GM21360 (cell line): ENCODE results near the gene CCAR1.
"Not testable (repeated sequence)": the region's sequence is repeated elsewhere in the genome, so short reads cannot be mapped to it uniquely, and the experiment has no call there.

Experiments used
- ATAC-seq: cut with Tn5 transposase; IDR thresholded peaks from one replicate; pipeline ENCODE4 v1.9.1; 2021; ENCODE audit warnings: mild to moderate bottlenecking, moderate library complexity; ENCODE audit not compliant: unreplicated experiment

The CCAR1 gene

DNA sequence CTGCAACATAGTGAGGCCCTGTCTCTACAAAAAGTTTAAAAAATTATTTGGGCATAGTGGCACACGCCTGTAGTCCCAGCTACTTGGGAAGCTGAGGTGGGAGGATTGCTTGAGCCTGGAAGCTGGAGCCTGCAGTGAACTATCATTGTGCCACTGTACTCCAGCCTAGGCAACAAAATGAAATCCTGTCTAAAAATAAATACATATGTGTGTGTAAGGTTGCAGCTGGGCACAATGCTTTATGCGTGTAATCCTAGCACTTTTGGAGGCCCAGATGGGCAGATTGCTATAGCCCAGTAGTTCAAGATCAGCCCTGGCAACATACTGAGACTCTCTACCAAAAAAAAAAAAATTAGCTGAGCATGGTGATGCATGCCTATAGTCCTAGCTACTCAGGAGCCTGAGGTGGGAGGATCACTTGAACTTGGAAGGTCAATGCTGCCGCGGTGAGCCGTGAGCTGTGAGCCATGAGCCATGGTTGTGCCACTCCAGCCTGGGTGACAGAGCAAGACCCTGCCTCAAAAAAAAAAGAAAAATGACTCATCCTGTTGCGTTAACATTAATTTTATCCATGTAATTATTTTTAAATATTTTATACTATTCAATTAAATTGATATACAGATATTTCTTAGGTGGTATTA, 38.3 kb downstream of the CCAR1 start:
- ATAC-seq = no peak

GRCh38 chr10:68759967-68760366, 38.9 kb downstream of the CCAR1 start:
- ATAC-seq = no peak

- ATAC-seq = not testable (repeated sequence)
Measured at GRCh38 chr10:68767407-68767806, 46.4 kb downstream of the CCAR1 start.

- no peak for ATAC-seq
Measured at GRCh38 chr10:68781613-68782574, 60.9 kb downstream of the CCAR1 start.

GRCh38 chr10:68784476-68784875, 63.4 kb downstream of the CCAR1 start:
- ATAC-seq = no peak

DNA sequence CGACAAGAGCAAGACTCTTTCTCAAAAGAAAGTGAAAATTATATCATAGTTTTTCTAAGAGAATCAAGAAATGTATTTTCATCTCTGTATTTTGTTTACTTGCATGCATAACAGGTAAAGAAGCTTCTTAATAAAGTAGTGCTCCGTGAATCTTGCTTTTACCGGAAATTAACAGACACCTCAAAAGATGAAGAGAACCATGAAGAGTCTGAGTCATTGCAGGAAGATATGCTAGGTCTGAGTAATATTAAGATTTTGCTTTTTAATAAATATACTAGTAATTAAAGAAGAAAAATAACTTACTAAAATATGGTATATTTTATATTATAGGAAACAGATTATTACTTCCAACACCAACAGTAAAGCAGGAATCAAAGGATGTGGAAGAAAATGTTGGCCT, 66.8 kb downstream of the CCAR1 start:
- no peak for ATAC-seq

DNA sequence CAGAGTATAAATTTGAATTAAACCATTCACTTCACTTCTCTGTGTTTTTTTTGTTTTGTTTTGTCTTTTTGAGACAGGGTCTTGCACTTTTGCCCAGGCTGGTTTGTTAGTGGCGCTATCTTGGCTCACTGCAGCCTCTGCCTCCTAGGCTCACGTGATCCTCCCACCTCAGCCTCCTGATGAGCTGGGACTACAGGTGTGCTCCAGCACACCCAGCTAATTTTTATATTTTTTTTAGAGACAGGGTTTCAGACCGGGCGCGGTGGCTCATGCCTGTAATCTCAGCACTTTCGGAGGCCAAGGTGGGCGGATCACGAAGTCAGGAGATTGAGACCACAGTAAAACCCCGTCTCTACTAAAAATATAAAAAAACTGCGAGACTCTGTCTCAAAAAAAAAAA, 69.4 kb downstream of the CCAR1 start:
- no peak for ATAC-seq

GRCh38 chr10:68792115-68792514, 71.1 kb downstream of the CCAR1 start:
- no peak for ATAC-seq

- no peak for ATAC-seq
Measured at GRCh38 chr10:68795886-68796532, 75.0 kb downstream of the CCAR1 start.

DNA sequence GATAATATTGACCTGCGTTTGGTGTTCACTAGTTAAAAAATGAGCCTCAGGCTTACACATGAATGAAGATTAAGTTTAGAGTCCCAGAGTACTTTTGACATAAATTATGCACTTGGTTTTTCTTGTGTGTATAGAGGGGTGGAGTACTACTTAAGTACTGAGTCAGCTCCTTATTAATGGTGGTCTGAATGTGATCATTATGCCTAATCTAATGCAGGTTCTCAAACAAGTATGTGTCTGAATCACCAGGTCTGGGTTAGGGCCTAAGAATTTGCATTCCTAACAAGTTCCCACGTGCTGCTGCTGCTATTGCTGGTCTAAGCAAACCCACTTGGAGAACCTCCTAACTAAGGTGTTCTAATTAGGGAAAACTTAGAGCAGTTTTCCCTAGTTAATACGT, 75.6 kb downstream of the CCAR1 start:
- ATAC-seq = no peak

DNA sequence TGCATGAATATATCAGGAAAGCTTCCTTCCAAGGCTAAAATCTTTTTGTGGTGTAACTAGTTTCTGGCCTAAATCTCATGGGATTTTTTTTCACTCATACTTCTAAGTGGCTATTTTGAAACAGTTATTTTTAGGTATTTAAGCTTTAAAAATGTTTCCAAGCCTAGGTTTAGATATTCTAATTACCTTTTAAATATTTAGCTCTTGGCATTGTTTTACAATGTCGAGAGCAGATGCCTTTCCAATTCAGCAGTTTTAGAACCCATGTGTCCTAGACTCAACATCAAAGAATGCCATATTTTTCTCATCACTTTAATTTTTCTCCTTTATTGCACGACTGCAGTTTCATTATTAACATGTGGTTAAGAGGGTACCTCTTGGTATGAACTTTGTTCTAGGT, 79.2 kb downstream of the CCAR1 start:
- ATAC-seq = no peak

- no peak for ATAC-seq
Measured at GRCh38 chr10:68804692-68805091, 83.7 kb downstream of the CCAR1 start.

DNA sequence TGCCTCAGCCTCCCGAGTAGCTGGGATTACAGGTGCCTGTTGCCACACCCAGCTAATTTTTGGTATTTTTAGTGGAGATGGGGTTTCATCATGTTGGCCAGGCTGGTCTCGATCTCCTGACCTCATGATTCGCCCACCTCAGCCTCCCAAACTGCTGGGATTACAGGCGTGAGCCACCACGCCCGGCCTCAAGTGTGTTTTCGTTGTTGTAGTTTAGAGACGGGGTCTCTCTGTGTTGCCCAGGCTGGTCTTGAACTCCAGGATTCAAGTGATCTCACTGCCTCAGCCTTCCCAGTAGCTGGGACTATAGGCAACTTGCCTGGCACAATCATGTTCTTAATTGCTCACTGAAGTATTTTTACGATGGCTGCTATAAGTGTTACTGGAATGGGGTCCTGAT, 89.8 kb downstream of the CCAR1 start:
- ATAC-seq = not testable (repeated sequence)

DNA sequence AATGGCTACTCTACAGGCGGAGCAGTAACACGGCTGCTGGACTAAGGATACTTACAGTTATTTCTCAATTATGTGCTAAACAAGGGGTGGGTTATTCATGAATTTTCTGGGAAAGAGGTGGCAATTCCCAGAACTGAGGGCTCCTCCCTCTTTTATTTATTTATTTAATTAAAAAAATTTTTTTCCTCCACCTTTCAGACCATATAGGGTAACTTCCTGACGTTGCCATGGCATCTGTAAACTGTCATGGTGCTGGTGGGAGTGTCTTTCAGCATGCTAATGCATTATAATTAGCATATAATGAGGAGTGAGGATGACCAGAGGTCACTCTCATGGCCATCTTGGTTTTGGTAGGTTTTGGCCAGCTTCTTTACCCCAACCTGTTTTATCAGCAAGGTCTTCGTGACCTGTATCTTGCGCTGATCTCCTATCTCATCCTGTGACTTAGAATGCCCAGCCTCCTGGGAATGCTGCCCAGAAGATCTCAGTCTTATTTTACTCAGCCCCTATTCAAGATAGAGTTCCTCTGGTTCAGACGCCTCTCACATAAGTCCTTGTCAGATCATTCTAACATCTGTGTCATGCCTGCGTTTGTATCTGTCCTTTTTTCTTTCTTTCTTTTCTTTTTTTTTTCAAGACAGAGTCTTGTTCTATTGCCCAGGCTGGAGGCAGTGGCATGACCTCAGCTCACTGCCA, 90.4 kb downstream of the CCAR1 start:
- no peak for ATAC-seq

DNA sequence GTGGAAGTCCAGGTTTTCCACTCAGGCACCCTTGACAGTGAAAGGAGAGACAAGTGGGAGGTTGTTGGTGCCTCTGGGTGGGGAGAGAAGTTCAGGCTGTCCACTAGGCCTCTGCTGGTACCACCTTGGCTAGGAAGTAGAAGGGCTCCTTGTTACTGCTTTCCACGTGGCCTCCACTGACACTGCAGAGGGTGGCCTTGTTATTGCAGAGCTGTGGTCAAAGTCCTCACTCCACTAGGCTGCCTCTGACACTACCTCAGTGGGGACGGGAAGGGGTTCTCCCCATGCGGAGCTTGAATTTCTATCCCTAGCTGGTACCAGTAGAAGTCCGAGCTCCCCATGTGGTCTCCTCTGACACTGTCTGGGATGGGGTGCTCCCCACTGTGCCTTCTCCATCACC, 91.4 kb downstream of the CCAR1 start:
- ATAC-seq = no peak

- ATAC-seq = no peak
Measured at GRCh38 chr10:68813559-68813958, 92.5 kb downstream of the CCAR1 start.

DNA sequence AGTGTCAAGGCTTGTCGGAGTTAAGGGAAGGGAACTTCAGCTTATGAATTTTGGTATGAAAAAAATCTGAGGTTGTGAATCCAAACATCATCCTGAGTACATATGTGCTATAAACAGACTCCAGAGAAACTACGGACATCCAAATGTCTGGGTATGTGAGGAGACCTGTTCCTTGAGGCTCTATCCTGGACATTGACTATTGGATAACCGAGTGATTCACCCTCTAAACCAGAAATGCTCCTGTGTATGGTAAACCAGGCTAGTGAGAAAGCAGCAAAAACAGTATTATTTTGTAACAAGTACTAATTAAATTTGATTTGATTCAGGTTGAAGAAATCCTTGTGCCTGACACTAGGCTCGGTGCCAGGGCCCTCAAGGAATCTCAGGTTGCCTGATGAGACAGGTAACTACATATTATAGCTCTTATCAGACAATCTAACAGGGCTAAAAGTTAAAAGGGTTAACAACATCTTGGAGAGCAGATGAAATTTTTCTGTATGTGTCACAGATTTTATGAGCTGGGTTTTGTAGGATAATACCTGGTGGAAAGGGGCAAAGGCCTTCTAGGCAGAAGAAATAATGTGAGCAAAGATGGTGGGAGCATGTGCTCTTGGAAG, 95.9 kb downstream of the CCAR1 start:
- no peak for ATAC-seq

GRCh38 chr10:68820359-68820758, 99.3 kb downstream of the CCAR1 start:
- ATAC-seq = not testable (repeated sequence)

DNA sequence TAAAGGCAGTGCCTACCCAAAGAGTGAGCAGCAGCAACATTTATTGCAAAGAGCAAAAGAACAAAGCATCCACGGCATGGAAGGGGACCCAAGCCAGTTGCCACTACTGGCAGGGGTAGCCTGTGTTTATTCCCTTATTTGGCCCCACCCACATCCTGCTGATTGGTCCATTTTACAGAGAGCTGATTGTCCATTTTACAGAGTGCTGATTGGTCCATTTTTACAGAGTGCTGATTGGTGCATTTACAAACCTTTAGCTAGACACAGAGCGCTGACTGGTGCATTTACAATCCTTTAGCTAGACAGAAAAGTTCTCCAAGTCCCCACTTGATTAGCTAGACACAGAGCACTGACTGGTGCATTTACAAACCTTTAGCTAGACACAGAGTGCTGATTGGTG, 101.6 kb downstream of the CCAR1 start:
- not testable (repeated sequence) for ATAC-seq

- ATAC-seq = peak; percentile 61
Measured at GRCh38 chr10:68826764-68827591, 105.9 kb downstream of the CCAR1 start, which contains the start of gene STOX1. STOX1 (plus strand) TSS chr10:68827531; CDS start chr10:68827624, 93 bp downstream.
